ENCODE measurements around the gene TBL1X.

GRCh38 chrX:9772943-9773342 is 308.1 kb downstream of the TBL1X start:
- TF ChIP-seq CTCF (conservative IDR thresholded peaks at IDR 0.05; ENCODE audit: low read depth, low read length) (no peak), POLR2A (IDR thresholded peaks at IDR 0.05; ENCODE audit: low read depth, low read length) (no peak), USF2 (IDR thresholded peaks at IDR 0.05; ENCODE audit: low read depth, low read length) (no peak)

Data from IMR-90 (cell line).